ENCODE data around the gene CCDC170.

The CCDC170 gene

GRCh38 chr6:151634336-151634720 lies 140.5 kb downstream of the CCDC170 start:
- in situ Hi-C loops (cut with MboI; ENCODE audit: low pct_unique_long_range_greater_than_20kb, low sequenced_read_pairs, unreplicated experiment), result no loop called here
- TF ChIP-seq CTCF (IDR thresholded peaks at IDR 0.05; ENCODE audit: extremely low read depth, insufficient read depth, missing control alignments), result no peak
- no peak for DNase-seq (ENCODE audit: low spot score)

- TF ChIP-seq CTCF (IDR thresholded peaks at IDR 0.05; ENCODE audit: extremely low read depth, insufficient read depth, missing control alignments), result no peak
- DNase-seq (ENCODE audit: low spot score), result no peak
- in situ Hi-C loops (cut with MboI; ENCODE audit: low pct_unique_long_range_greater_than_20kb, low sequenced_read_pairs, unreplicated experiment), result no loop called here
Measured at GRCh38 chr6:151635741-151636140, 141.9 kb downstream of the CCDC170 start.

DNA sequence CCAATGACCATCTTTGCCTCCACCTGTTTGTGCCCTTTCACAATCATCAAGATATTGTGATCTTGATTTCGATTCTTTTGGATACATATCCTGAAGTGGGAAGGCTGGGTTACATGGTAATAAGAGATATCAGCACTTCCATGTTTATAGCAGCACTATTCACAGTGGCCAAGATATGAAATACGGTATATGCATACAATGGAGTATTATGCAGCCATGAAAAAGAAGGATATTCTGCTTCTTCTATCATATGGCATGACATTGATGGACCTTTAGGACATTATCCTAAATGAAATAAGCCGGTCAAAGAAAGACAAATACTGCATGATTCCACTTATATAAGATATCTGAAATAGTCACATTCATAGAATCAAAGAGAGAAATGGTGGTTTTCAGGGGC lies 144.0 kb downstream of the CCDC170 start:
- in situ Hi-C loops (cut with MboI; ENCODE audit: low pct_unique_long_range_greater_than_20kb, low sequenced_read_pairs, unreplicated experiment), result no loop called here
- no peak for DNase-seq (ENCODE audit: low spot score)
- no peak for TF ChIP-seq CTCF (IDR thresholded peaks at IDR 0.05; ENCODE audit: extremely low read depth, insufficient read depth, missing control alignments)

GRCh38 chr6:151639750-151640149 lies 145.9 kb downstream of the CCDC170 start:
- no peak for DNase-seq (ENCODE audit: low spot score)
- no peak for TF ChIP-seq CTCF (IDR thresholded peaks at IDR 0.05; ENCODE audit: extremely low read depth, insufficient read depth, missing control alignments)
- in situ Hi-C loops (cut with MboI; ENCODE audit: low pct_unique_long_range_greater_than_20kb, low sequenced_read_pairs, unreplicated experiment), result no loop called here

DNA sequence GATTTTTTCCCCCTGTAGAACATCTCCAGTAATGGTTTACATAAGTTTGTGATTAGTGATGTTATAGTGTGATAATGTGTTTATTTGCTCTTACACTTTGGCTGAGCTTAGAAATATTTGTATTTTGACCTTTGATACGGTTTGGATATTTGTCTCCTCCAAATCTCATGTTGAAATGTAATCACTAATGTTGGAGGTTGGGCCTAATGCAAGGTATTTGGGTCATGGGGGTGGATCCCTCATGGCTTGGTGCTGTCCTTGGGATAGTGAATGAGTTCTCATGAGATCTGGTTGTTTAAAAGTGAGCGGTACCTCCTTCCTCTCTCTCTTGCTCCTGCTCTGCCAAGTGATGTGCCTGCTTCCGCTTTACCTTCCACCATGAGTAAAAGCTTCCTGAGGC lies 147.2 kb downstream of the CCDC170 start:
- no peak for TF ChIP-seq CTCF (IDR thresholded peaks at IDR 0.05; ENCODE audit: extremely low read depth, insufficient read depth, missing control alignments)
- in situ Hi-C loops (cut with MboI; ENCODE audit: low pct_unique_long_range_greater_than_20kb, low sequenced_read_pairs, unreplicated experiment), result no loop called here
- DNase-seq (ENCODE audit: low spot score), result no peak

GRCh38 chr6:151647976-151648639 lies 154.3 kb downstream of the CCDC170 start:
- DNase-seq (ENCODE audit: low spot score), result no peak
- in situ Hi-C loops (cut with MboI; ENCODE audit: low pct_unique_long_range_greater_than_20kb, low sequenced_read_pairs, unreplicated experiment), result no loop called here
- TF ChIP-seq CTCF (IDR thresholded peaks at IDR 0.05; ENCODE audit: extremely low read depth, insufficient read depth, missing control alignments), result peak; percentile 30

Measured in GM13977 (cell line).